GM12801 (cell line): ENCODE data around the gene HYOU1.

Experiments used
- TF ChIP-seq, protein P1 (sequence below): IDR thresholded peaks from one replicate; pipeline ENCODE4 v1.5.1; 2011; ENCODE audit warnings: control low read depth; ENCODE audit not compliant: insufficient read length; ENCODE audit errors: extremely low read depth

HYOU1 gene, protein sequence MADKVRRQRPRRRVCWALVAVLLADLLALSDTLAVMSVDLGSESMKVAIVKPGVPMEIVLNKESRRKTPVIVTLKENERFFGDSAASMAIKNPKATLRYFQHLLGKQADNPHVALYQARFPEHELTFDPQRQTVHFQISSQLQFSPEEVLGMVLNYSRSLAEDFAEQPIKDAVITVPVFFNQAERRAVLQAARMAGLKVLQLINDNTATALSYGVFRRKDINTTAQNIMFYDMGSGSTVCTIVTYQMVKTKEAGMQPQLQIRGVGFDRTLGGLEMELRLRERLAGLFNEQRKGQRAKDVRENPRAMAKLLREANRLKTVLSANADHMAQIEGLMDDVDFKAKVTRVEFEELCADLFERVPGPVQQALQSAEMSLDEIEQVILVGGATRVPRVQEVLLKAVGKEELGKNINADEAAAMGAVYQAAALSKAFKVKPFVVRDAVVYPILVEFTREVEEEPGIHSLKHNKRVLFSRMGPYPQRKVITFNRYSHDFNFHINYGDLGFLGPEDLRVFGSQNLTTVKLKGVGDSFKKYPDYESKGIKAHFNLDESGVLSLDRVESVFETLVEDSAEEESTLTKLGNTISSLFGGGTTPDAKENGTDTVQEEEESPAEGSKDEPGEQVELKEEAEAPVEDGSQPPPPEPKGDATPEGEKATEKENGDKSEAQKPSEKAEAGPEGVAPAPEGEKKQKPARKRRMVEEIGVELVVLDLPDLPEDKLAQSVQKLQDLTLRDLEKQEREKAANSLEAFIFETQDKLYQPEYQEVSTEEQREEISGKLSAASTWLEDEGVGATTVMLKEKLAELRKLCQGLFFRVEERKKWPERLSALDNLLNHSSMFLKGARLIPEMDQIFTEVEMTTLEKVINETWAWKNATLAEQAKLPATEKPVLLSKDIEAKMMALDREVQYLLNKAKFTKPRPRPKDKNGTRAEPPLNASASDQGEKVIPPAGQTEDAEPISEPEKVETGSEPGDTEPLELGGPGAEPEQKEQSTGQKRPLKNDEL

DNA sequence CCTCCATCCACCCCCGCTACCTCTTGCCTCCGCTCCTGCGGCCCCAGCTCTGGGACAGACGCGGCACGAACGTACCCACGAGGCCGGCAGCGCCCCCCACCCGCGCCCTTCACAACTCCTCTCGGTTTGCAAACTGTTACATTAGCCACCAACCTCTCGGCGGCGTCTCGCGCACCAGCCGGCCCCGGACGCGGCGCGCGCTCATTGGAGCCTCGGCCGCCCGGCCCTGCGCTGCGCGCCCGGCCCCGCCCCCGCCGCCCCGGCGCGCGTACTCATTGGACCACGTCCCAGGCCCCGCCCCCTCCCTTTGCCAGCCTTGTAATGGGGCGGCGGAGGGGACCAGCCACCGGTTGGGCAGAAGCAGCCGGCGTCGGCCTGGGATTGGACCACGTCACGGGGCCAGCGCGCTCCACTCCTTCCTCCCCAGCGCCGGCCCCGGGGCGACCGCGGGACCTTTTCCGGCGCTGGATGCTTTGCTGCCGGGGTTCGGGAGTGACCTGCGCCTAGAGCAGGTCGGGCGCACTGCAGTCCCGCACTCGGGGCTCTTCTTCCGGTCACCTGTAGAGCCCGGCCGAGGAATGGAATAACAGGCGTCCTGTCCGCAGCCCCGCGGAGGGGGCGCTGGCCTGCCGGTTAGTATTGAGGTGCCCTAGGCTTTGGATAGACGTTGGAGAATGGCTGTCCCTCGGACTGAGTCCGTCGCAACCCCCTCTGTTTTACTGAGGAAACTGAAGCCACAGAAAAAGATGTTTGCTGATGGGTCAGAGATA, at the start of gene HYOU1:
HYOU1 (minus strand) TSS at position 206 of the 770 bp plus-strand sequence. CDS start 1,045 bp downstream, outside the sequence.
- TF ChIP-seq, protein P1, sequence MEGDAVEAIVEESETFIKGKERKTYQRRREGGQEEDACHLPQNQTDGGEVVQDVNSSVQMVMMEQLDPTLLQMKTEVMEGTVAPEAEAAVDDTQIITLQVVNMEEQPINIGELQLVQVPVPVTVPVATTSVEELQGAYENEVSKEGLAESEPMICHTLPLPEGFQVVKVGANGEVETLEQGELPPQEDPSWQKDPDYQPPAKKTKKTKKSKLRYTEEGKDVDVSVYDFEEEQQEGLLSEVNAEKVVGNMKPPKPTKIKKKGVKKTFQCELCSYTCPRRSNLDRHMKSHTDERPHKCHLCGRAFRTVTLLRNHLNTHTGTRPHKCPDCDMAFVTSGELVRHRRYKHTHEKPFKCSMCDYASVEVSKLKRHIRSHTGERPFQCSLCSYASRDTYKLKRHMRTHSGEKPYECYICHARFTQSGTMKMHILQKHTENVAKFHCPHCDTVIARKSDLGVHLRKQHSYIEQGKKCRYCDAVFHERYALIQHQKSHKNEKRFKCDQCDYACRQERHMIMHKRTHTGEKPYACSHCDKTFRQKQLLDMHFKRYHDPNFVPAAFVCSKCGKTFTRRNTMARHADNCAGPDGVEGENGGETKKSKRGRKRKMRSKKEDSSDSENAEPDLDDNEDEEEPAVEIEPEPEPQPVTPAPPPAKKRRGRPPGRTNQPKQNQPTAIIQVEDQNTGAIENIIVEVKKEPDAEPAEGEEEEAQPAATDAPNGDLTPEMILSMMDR, result no peak

DNA sequence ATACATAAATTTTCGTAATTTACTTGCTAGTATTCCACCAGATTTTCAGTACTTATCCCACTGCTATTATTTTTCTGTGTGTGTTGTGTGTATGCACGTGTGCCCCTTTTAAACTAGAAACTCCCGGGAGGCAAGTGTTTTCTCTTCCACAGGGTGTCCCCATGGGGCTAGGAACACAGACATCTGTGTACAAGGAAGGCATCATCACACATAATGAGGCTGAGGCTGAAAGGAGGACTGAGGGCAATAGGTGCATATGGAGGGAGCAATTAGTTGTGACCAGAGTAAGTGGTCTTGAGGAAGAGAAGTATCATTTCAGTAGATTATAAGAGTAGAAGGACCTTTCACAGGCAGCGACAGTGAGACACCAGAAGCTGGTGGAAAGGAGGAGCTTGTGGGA, 46.8 kb upstream of the HYOU1 start:
- TF ChIP-seq, protein P1, result no peak

DNA sequence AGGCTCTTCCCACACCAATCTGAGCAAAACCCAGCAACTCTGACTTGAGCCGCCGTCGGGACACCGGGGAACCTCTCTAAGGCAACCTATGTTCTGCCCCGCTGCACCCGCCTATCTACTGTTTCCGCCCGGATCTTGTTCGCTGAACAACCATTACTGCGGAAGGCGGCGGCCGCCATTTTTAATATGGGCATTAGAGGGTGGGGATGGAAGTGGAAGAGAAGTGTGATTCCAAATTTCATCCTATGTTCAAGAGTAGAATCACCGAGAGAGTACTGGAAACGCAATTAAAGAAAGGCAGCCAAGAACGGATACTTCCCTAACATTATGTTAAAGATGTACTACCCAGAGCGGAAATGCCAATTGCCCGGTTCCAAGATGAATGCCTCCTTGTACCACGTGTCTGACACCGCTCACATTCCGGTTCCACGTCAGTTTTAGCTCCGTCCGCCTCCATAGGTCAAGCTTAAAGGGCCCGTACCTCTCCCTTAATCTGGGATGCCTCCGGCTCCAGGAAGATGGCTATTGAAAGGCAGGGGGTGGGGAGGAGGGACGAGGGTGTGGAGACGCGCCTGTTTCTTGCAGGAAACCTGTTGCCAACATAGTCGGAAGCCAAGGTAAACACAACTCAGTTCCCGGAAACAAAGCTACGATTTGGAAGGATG, 44.9 kb upstream of the HYOU1 start, which contains the start of gene DPAGT1:
DPAGT1 (minus strand) TSS at position 95 of the 665 bp plus-strand sequence. CDS start 198 bp downstream, outside the sequence.
- TF ChIP-seq, protein P1, result no peak

DNA sequence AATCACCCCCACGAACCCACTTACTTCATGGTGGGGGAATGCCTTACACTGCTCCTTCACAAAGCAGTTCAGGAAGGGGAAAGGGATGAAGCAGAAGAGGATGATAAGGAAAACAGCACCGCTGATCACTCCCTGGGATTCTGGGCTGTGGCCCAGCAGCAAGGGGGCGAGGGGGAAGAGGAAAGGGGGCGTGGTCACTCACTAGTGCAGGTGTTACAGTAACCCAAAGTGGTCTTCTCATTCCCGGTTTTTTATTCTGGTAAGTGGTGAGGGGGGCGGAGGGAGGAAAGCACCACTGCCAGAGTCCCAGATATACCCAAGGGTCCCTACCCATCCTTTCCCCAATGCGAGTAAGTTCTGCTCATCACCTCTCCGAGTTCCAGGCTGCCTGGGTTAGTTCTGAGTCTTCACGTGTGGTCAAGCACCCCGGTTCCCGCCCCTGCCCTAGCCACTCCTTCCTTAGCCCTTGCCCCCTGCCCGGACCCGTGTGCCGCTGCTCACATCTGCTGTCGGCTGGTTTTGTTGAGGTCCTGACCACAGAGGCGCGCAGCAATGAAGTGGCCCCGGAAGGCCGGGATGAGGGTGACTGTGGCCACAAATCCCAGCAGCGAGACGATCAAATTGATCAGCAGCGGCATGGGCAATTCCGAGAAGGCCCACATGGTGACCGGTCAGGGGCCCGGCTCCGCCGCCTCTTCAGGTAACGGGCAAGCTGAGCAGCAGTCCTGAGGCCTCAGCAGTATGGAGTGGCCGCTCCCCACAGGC, 44.2 kb upstream of the HYOU1 start:
- TF ChIP-seq, protein P1, result no peak

DNA sequence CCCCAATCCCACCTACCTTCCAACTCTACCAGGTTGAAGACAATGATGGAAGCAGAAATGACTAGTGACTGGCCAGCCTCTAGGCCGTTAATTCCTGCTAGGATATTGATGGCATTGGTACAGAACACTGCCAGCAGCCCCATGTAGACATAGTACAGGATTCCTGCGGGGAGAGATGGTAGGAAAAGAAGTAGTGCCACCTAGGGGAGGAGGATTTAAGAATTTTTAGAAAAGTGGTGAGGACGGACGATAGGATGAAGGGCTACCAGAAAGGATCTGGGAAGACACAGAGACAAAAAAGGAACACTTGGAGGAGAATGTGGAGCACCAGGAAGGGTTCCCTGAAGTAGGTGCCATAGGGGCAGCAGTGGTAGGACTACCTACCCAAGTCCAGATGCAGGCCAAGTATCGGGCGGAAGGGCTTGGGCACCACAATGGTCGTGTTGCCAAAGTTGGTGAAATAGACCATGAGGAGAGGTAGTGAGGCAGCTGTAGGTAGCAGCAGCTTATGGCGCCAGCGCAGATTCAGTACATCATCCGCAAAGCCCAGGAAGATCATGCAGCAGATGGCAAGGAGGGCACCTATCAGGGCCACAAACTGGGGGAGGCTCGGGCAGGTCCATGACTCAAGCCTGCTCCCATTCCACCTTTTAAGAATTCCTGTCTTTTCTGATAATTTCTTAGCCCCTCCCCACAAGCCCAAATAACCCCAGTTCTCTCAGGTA, 43.4 kb upstream of the HYOU1 start:
- TF ChIP-seq, protein P1, result no peak

DNA sequence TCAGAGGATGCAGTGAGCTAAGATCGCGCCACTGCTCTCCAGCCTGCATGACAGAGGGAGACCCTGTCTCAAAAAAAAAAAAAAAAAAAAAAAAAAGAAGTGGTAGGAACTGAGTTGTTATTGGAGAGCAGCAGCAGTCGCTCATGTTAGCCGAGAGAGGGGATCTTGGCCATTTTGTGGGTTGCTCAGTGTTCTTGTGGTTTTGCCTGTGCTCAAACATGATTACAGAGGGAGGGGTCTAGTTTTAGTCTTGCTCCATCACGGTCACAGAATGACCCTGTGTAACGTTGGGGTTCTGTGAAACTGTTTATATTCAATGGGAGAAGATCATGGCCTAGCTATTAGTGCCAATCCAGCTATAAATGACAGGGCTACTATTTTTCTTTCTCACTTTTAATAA, 42.7 kb upstream of the HYOU1 start:
- TF ChIP-seq, protein P1, result no peak
